ENCODE data around the gene CASZ1.

Gene CASZ1

DNA sequence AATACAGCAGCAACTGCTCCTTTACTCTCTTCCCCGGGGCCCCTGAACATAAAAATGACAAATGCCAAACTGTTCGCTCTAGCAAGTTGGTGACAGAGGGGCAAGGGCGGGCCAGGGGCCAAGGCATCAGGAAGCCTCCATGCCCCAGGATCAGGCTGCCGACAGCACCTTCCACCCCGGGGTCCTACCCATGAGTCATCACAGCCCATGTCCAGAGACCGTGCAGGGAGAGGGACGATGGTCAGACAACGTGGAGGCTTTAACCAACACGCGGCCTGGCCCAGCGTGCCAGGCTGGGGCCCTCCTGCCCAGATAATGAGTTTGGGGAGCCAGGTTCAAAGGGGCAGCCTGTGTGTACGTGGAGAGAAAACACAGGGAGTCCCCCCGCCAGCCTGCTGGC, 90.5 kb downstream of the CASZ1 start:
- no peak for DNase-seq (ENCODE audit: low read depth in 2 of 2)

DNA sequence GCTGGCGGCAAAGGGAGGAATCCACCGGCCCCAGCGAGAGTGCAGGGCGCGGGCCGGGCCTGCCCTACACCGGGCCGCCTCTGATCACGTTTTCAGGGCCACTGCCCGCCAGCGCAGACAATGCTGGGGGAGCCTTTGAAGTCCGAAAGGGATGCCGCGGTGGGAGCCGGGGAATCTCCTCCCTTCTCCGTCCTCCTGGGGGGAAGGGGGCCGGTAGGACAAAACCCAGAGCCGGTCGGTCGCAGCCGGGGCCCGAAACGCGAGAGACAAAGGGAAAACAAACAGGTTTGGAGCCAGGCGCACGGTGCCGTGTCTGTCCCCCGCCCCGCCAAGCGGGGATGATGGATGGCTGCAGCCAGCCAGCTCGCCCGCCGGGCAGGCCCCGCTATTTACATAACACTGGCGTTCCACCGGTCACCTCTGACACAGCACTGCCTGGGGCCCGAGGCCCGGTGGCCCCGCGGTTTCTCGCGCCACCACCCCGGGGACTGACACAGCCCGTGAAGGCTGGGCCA, 92.0 kb downstream of the CASZ1 start:
- DNase-seq (ENCODE audit: low read depth in 2 of 2): no peak

DNA sequence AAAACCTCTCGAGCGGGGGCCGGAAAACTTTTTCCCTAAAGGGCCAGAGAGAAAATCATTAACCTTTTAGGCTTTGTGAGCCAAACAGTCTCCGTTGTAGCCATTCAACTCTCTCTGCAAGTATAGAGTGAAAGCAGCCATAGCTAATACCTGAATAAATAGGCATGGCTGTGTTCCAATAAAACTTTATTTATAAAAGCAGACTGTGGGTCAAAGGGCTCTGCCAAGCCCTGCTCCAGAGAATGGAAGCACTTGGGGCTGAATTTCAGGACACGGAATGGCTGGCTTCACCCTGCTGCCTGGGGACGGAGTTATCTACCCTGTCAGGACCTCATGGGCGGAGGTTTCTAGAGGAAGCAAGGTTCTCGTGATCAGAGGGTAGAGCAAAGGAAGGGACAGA, 92.7 kb downstream of the CASZ1 start:
- DNase-seq (ENCODE audit: low read depth in 2 of 2): no peak

DNA sequence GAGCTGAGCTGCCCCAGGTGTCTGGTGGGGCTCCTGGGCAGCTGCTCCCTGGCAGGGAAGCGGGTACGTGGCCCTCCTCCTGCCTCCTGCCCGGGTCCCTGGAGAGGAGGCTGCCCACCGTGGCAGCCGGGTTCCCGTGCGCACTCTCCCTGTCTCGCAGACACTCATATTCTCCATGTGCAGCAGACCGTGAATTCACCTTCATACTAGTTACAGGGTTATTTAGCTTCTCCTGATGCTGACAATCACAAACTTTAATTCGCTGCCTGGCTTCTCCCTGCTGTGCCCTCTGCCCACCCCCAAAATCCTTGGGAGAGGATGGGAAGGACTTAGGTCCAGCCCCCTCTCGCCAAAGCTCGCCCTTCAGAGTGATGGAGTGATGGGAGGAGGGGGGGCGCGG, 95.3 kb downstream of the CASZ1 start:
- DNase-seq (ENCODE audit: low read depth in 2 of 2): no peak

DNA sequence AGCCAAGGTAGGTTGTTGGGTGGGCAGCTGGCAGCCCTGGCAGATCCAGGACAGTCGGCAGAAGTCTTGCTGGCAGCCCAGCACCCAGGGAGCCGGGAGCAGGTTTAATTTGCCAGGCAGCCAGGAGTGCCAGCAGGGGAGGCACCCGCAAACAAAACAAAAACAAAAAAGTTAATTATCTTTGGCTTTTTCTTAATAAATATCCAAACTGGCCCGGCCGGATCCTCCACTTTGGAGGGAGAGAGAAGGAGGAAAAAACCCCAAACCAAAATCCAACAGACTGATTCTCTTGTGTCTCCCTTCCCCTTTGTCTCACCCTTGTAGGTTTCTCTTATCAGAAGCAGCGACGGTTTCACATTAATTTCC, 97.0 kb downstream of the CASZ1 start:
- DNase-seq (ENCODE audit: low read depth in 2 of 2): no peak

DNA sequence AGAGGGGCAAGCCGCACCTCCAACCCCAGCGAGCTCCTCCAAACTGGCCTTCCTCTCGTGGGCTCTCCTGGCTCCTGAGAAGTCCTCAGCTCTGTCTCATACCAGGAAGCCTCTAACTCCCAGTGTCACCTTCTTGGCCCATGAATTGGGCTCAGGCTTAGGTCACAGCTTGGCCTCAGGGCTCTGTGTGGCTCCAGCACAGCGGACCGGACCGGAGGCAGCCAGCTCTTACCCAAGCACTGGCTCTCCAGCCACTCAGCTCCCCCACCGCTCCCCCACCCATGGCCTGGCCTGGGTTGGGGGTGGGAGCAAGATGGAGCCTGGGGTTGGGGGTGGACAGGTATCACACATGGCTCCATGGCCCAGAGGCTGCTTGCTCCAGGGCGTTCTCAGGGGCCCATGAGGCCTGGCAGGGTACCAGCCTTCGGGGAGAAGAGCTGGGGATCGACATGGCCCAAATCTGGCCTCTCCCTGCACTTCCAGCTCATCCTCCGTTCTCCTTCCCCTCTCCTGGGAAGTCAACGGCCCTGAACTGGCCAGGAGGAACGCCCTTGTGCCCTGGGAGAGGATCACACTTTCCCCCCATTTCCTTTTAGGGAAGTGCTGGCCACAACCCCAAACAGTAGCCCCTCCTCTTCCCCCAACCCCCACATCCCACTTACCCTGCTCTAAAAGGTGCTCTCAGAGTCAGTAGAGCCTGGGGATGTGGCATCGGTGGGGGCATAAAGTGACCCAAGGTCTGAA, 97.5 kb downstream of the CASZ1 start:
- no peak for DNase-seq (ENCODE audit: low read depth in 2 of 2)

DNA sequence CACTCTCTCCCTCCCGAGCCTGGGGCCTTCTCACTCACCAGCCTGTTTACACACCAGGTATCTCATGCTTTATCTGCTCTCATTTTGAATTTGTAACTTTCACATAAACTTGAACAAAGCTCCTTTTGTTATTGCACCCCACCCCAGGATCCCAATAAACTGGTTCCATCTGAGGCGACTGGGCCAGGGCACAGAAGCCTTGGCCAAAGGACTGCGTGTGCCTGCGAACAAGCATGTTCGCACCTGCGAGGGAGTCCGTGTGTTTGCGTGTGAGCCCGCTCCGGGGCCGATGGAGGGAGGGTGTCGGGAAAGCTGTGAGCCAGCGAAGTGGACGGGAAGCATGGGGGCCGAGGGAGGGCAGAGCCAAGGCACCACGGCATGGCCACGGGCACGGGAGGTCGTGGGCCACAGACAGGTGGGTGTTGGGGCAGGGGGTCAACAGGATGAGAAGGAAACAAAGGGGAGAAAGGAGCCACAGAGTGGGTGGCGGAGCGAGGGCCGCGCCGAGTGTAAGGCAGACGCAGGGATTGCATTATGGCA, 98.8 kb downstream of the CASZ1 start:
- DNase-seq (ENCODE audit: low read depth in 2 of 2): no peak

GRCh38 chr1:10696977-10697376, 99.5 kb downstream of the CASZ1 start:
- DNase-seq (ENCODE audit: low read depth in 2 of 2): no peak

DNA sequence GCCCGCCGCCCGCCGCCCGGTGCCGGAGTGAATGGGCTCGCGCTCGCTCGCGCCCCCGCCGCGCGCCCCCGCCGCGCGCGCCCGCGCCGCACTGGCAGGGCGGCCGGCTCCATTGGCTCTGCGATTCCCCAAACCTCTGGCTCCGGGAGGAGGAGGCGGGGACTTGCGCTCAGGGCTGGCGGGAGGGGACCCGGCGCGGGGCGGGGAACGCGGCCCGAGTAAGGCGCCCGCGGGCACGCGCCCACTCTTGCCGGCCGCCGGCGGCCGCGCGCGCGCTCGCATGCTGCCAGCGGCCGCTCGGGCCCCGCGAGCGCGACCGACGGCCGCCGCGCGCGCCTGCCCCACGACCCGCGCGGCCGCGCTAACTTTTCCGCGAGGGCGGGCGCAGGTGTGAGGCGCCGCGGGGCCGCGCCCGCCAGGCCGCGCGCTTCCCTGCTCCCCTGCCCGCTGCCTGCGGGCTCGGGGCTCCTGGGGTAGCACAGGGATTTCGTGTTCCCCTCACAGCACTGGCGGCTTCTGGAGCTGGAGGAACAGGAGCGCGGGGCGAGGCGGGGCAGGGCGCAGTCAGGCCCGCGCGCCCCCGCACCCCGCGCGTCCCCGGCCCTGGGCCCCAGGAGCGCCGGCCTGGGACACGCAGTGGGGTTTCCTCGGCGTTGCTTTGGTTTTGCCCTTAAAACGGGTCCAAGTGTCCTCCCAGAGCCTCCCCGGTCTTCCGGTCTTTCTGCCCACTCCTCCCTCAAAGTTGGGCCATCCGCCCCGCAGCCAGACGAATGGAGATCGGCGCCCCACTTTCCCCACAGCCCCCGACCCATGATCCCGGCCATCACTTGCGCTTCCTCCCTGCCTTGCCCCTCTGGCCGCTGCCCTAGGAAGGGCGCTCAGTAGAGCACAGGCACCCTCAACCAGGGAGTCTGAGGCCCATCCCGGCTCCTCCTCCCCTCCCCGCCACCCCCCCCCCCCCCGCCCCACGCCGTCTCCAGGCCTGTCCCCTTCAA, 101.5 kb downstream of the CASZ1 start:
- peak; percentile 14 to 33 for DNase-seq (ENCODE audit: low read depth in 2 of 2)

DNA sequence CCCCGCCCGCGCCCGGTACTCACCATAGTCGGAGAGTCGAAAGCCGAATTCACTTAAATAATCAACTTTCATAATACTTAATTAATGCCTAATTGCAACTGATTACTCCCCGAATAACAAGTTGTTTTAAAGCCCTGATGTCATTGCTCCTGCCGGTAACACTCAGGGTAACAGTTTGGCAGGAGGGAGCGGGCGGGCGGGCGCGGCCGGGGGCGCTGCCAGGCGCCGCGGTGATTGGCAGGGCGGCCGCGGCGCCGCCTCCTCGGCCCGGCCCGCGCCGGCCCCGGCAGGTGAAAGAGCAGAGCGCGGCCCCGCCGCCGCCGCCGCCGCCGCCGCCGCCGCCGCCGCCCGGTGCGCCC, 102.2 kb downstream of the CASZ1 start:
- DNase-seq (ENCODE audit: low read depth in 2 of 2): no peak

DNA sequence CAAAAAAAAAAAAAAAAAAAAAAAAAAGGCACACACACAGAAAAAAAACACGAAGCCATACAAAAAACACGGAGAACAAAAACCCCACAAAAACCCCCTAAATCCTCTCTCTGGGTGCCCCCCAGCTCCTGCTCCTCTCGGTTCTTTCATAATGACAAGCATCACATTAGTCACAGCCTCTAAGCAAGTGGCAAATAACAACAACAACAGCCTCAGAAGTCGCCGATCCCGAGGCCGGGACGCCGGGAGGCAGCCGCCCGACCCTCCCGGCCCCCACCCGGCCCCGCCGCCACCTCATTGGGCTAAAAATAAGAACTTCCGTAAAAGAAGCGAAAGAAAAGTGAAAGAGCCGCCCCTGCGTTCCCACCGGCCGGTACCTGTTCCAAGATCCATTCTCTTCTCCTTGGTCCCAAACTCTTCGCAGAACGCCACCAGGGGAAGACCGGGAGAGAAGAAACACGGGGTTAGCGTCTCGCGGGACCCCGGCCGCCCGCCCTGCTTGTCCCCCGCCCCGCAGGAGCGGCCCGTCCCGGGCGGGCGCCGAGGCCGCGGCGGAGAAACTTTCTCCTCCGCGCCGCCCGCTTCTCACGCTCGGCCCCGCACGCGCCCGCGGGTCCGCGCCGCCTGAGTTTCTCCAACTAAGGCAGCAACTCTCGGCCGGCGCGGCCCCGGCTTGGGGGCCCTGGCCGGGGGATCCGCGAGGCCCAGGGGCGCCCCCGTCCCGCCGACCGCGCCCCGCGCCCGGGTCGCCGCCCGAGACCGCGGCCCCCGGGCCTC, 102.8 kb downstream of the CASZ1 start:
- no peak for DNase-seq (ENCODE audit: low read depth in 2 of 2)

- no peak for DNase-seq (ENCODE audit: low read depth in 2 of 2)
These were observed 103.3 kb downstream of the CASZ1 start for GRCh38 chr1:10693152-10693496.

GRCh38 chr1:10692401-10693021, 103.9 kb downstream of the CASZ1 start:
- DNase-seq (ENCODE audit: low read depth in 2 of 2): no peak

- no peak for DNase-seq (ENCODE audit: low read depth in 2 of 2)
These were observed 104.7 kb downstream of the CASZ1 start for GRCh38 chr1:10691740-10692125.

DNA sequence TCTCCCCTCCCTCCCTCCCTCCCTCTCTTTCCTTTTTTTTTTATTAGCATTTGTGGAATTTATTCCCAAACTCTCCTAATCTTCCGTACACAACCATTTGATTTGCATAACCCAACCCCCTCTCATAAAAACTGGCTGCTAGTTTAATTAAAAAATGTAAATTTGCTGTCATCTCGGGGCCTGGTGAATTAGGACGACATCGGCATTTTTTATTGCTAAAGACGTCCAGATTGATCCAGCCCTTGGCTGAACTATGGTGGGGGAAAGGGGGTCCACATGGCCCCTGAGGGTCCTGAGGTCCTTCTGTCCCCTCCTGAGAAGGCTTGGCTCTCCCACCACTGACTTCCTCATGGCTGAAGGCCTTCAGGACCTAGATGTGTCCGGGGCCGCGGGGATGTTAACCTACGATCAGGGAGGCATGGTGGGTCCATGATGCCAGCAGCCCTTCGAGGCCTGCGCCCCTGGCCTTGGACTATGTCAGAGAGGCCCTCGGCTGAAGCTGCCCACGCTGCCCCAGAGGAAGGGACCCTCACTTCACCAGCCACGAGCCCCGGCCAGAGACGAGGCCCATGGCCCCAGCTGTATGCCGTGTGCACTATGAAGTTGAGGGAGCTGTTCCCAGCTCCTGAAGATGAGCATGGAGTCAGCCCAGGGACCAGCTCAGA, 105.2 kb downstream of the CASZ1 start:
- DNase-seq (ENCODE audit: low read depth in 2 of 2): no peak

DNA sequence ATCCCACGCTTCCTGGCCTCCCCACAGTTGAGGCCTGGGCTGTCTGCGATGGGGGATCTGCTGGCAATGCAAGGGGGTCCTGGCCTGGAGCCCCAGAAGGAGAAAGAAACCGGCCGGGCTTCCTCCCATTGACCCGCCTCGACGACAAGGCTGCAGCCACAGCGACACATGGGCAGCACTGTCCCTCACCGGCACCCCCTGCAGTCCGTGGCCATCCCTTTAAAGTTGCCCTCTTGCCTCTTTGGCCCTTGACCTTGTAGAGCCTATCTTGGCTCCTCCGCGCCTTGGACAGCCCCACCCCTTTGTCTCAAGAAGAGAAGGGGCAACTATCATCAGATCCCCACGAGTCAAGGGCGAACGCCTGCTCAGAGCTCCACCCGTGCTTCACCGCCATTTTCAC, 106.0 kb downstream of the CASZ1 start:
- no peak for DNase-seq (ENCODE audit: low read depth in 2 of 2)

DNA sequence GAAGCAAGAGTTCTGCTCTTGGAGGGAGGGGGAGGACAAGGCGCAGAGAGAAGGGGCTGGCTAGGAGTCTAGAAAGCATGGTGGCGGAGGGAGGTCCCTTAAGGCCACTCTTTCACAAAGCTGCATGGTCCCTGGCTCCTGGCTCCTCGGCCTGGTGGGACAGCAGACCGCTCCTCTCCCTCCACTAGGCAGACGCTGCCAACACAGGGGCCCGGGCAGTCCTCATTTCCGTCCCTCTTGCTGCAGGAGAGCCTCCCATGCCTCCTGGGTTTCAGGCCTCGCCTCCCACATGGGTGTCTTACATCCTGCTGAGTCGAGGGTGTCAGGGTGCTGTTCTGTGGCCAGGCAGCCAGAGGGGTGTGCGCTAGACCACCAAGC, 108.0 kb downstream of the CASZ1 start:
- no peak for DNase-seq (ENCODE audit: low read depth in 2 of 2)

DNA sequence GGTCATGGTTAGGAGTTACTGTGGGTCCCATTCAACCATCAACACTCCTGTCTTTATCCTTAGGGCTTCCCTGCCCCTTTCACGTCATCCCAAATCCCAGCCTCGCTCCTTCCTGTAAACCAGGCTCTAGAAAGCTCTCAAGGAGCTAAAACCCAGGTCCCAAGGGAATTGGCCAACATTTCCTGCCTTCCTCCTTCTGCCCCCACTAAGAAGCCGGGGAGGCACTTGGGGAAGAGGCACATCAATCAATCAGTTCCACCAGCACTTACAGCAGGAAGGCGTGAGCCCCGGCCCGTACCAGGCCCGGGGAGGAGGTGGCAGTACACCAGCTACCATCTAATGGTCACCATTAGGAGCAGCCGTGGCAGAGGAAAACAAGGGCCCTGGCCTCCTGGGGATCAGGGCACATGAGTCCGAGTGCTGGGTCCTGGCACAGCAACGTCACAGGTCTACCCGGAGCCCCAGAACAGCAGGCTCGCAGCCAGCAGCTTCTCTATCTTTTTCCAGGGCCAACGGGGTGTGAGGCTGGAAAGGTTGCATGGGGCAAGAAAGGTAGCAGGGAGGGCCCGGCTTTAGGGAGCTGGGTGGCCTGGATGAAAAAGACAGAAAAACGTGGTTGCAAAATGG, 108.6 kb downstream of the CASZ1 start:
- DNase-seq (ENCODE audit: low read depth in 2 of 2): peak; percentile 33

DNA sequence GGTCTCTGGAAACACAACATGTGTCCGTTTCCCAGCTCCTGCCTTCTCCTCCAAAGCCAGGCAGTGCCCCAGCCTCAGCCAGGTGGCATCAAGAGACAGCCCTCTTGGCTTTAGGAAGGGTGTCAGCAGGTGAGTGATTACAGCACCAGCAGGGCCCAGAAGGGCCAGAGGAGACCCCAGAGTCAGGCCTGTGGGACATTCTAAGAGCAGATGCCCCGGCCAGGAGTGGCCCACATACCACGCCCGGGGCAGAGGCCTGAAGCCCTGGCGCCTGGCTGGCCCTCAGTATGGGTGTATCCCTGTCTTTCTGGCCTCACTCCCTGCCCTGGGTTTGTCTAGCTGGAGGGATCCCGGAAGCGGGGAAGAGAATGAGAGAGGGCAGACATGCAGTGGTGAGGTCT, 109.2 kb downstream of the CASZ1 start:
- DNase-seq (ENCODE audit: low read depth in 2 of 2): no peak

DNA sequence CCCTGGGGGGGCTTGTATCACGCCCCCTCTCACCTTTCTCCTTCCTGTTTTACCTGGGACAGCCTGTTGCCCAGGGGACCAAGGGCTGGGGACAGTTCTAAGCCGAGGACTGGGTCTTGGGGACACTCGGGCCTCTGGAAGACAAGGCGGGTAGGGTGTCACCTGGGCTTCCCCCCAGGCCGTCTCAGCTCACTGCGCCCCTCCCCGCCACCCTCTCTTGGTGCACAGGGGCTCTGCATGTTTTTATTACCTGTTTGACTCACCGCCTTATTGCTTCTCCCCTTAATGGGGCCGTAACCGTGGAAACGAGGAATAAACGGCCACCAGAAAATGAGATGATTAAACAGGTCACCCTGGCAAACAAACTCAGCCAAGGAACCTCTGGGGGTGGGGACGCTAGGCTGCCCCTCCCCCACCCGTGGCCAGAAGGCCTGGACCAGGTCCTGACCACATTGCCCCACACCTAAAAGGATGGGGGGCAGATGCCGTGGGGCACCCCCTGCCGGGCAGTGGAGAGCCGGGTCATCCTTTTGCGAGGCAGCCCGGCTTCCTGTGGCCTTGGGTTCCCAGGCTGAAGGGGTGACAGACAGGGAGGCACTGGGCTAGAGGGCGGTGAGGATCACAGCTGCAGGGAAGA, 109.9 kb downstream of the CASZ1 start:
- DNase-seq (ENCODE audit: low read depth in 2 of 2): no peak

All from fibroblast of skin of left quadriceps (primary cell).